GM12892 (cell line): ENCODE results near the gene PITPNC1.

Experiments used
- DNase-seq: peaks from one replicate; pipeline ENCODE4 v3.0.0; 2011; ENCODE audit not compliant: insufficient read length
- FAIRE-seq: peaks from 2 replicates; lab custom pipeline; 2011; peaks lifted over from hg19 to GRCh38; lab: Jason Lieb, UNC
- POLR2A ChIP-seq: IDR thresholded peaks from 2 replicates; pipeline ENCODE4 v1.6.1; 2011; ENCODE audit warnings: low read depth, low read length, control low read depth
- POLR2AphosphoS5 ChIP-seq: IDR thresholded peaks from 2 replicates; pipeline ENCODE4 v1.6.1; 2011; ENCODE audit warnings: low read depth, low read length, control low read depth
- TAF1 ChIP-seq: IDR thresholded peaks from 2 replicates; pipeline ENCODE4 v1.6.1; 2011; ENCODE audit warnings: low read depth, mild to moderate bottlenecking, control low read depth, low read length, borderline replicate concordance

Gene PITPNC1

DNA sequence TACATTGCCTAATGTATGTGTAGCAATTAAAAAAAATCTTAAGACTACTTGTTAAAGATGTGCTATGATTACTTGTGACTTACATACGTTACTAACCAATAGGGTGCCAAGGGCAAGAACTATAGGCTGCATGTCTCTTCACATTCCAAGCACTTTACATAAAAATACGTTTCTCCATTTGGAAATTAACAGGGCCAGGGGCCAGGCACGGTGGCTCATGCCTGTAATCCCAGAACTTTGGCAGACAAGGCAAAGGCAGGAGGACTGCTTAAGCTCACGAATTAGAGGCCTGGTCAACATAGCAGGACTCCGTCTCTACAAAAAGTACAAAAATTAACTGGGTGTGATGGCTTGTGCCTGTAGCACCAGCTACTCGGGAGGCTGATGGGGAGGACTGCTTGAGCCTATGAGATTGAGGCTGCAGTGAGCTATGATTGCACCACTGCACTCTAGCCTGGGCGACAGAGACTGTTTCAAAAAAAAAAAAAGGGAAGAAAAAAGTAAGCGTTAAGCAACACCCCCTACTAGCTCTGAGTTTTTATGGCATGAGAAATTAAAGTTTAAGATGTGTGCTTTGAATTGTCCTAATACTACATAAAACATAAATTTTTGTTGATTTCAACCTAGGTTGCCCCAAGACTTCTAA lies 23.0 kb upstream of the PITPNC1 start:
- DNase-seq (no peak), FAIRE-seq (no peak)
- TF ChIP-seq POLR2A, result no peak
- TF ChIP-seq POLR2AphosphoS5, result no peak

- no peak for DNase-seq
- FAIRE-seq, result no peak
- TF ChIP-seq TAF1 (no peak), POLR2A (no peak), POLR2AphosphoS5 (no peak)
Measured at GRCh38 chr17:67358612-67359011, 18.5 kb upstream of the PITPNC1 start.

GRCh38 chr17:67359960-67360791 lies 16.9 kb upstream of the PITPNC1 start:
- FAIRE-seq (no peak), DNase-seq (no peak)
- TF ChIP-seq TAF1 (no peak), POLR2AphosphoS5 (no peak), POLR2A (no peak)

DNA sequence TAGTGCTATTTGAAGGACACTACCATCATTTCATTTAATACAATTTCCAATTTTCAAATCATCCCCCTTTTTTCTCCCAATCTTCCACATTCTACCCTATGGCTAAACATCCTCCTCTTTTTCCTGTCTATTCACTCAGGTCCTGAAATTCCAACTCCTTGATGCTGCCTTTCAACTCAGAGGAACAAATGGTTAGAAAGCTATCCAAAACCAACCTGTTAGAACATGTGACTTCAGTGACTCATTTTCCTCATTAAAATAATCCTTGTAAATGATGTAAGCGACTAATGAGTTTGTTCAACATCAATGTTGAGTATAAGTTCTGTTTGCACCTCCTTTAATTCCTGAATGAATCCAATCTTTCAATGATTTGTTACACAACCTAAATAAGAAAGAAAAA lies 16.2 kb upstream of the PITPNC1 start:
- no peak for FAIRE-seq
- DNase-seq, result no peak
- no peak for TF ChIP-seq TAF1

DNA sequence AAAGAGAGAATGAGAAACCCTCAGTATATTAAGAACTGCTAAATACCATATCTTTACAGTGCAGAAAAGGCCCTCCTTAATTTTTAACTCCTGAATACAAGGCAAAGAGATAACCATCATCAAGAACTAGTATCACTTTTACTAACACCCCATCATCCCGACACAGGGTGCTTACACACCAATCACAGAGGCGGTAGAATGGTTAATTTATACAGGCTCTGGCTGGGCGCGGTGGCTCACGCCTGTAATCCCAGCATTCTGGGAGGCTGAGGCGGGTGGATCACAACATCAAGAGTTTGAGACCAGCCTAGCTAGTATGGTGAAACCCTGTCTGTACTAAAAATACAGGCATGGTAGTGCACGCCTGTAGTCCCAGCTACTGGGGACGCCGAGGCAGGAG lies 14.9 kb upstream of the PITPNC1 start:
- FAIRE-seq (no peak), DNase-seq (no peak)
- no peak for TF ChIP-seq POLR2AphosphoS5
- no peak for TF ChIP-seq TAF1
- TF ChIP-seq POLR2A, result no peak

GRCh38 chr17:67364847-67365737 lies 12.0 kb upstream of the PITPNC1 start:
- no peak for FAIRE-seq
- no peak for DNase-seq
- no peak for TF ChIP-seq POLR2AphosphoS5
- TF ChIP-seq POLR2A, result no peak
- no peak for TF ChIP-seq TAF1

DNA sequence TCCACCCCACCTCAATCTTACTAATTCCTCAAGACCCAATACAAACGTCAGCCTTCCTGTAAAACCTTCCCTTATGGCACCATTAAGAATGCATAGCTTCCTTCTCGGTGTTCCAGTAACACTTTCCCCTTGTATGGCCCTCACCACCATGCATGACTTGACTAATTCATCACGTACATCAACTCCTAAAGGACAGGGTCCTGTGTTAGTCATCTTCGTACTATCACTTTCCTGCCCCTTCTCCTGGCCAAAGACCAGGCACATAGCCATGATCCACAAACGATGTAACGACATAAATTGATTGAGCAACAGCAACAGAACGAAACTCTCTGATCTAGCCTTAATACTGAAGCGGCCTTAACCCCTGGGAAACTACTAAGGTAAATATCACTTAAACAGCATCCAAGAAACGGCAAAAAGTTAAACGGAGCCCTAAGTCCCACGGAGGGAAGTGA lies 11.3 kb upstream of the PITPNC1 start:
- no peak for DNase-seq
- FAIRE-seq, result peak; percentile 46

GRCh38 chr17:67366193-67367157 lies 10.6 kb upstream of the PITPNC1 start, which contains the start of gene PSMD12:
Gene PSMD12, minus strand, starts transcription at chr17:67366577. Its CDS starts 58 bp downstream, at chr17:67366519.
- peak; percentile 97 for TF ChIP-seq POLR2A
- peak; percentile 90 for TF ChIP-seq POLR2AphosphoS5
- TF ChIP-seq TAF1, result peak; percentile 89
- FAIRE-seq, result peak; percentile 93

More for the DNA sequence above, 11.3 kb upstream of the PITPNC1 start:
- TF ChIP-seq POLR2A (no peak), POLR2AphosphoS5 (no peak), TAF1 (no peak)

GRCh38 chr17:67369676-67370075 lies 7.4 kb upstream of the PITPNC1 start:
- TF ChIP-seq POLR2A, result no peak
- no peak for TF ChIP-seq POLR2AphosphoS5
- TF ChIP-seq TAF1, result no peak
- FAIRE-seq, result no peak
- DNase-seq, result no peak

More at GRCh38 chr17:67366193-67367157, 10.6 kb upstream of the PITPNC1 start, which contains the start of gene PSMD12:
- DNase-seq, result peak; percentile 93

- TF ChIP-seq POLR2A (no peak), POLR2AphosphoS5 (no peak), TAF1 (no peak)
- no peak for DNase-seq
- no peak for FAIRE-seq
Measured at GRCh38 chr17:67372751-67373150, 4.3 kb upstream of the PITPNC1 start.
